Breast epithelium (tissue), 3 donors: ENCODE results near the gene DCUN1D3.
"Not testable (repeated sequence)": the region's sequence is repeated elsewhere in the genome, so short reads cannot be mapped to it uniquely, and the experiment has no call there.

Experiments
- CTCF ChIP-seq, 3 donors: fragments of 450-650 bp; IDR thresholded peaks; one replicate each; pipeline ENCODE4 v1.5.1; 2016 to 2017; ENCODE audit warnings: antibody characterized with exemption in 3 of 3, mild to moderate bottlenecking in 3 of 3, moderate library complexity in 3 of 3
- POLR2AphosphoS5 ChIP-seq, 3 donors: sonication (generic); formaldehyde crosslinking; IDR thresholded peaks; one replicate each; pipeline ENCODE4 v1.6.1; 2017; ENCODE audit warnings: antibody characterized with exemption in 3 of 3

- TF ChIP-seq POLR2AphosphoS5, CTCF (IDR thresholded peaks at IDR 0.05): not testable (repeated sequence)
These were observed 39.2 kb downstream of the DCUN1D3 start for GRCh38 chr16:20860995-20861394.
